OCI-LY1 (cell line): ENCODE results near the gene CRY2.

Source experiments
- CTCF ChIP-seq: fragments of 200-600 bp; sonication (generic), shearing (Covaris generic); IDR thresholded peaks from 2 replicates; pipeline ENCODE4 v1.5.1; 2017; ENCODE audit warnings: mild to moderate bottlenecking, antibody characterized with exemption, low read length, moderate library complexity, mixed read lengths
- EZH2 ChIP-seq: fragments of 200-600 bp; sonication (generic), shearing (Covaris generic); IDR thresholded peaks from 2 replicates; pipeline ENCODE4 v1.8.0; 2017; ENCODE audit warnings: borderline replicate concordance, mixed run types, mild to moderate bottlenecking, antibody characterized with exemption, low read length, moderate library complexity, mixed read lengths

GRCh38 chr11:45887587-45887986, 40.3 kb downstream of the CRY2 start:
- TF ChIP-seq CTCF: no peak
- TF ChIP-seq EZH2: no peak
